H9 (cell line): ENCODE results near the gene RNF175. TPM values are rescaled to one million over a fixed set of nuclear protein-coding genes. Genes with fewer than 3 reads are reported as not detected.

ENCODE experiments used
- DNase-seq: peaks from one replicate; pipeline ENCODE4 v3.0.0-alpha.2; 2017
- H2AFZ ChIP-seq: one replicate; pipeline ENCODE4 v1.6.1; 2013; ENCODE audit warnings: mild to moderate bottlenecking, low read length, control low read depth, moderate library complexity
- H2AK5ac ChIP-seq: 2 replicates; pipeline ENCODE4 v1.6.1; 2013; ENCODE audit warnings: low read length, control low read depth, mixed read lengths; ENCODE audit not compliant: insufficient read length
- H2BK120ac ChIP-seq: one replicate; pipeline ENCODE4 v1.6.1; 2013; ENCODE audit warnings: low read depth, mild to moderate bottlenecking, low read length, control low read depth, inconsistent platforms; ENCODE audit not compliant: poor library complexity, severe bottlenecking
- H2BK12ac ChIP-seq: 2 replicates; pipeline ENCODE4 v1.6.1; 2013; ENCODE audit warnings: low read length, control low read depth, mixed read lengths, low read depth; ENCODE audit not compliant: insufficient read length
- H2BK15ac ChIP-seq: 2 replicates; pipeline ENCODE4 v1.6.1; 2013; ENCODE audit warnings: low read depth, low read length, control low read depth
- H2BK20ac ChIP-seq: one replicate; pipeline ENCODE4 v1.6.1; 2013; ENCODE audit warnings: low read depth, mild to moderate bottlenecking, low read length, control low read depth, inconsistent platforms; ENCODE audit not compliant: poor library complexity, severe bottlenecking
- H2BK5ac ChIP-seq: 2 replicates; pipeline ENCODE4 v1.6.1; 2013; ENCODE audit warnings: low read length, control low read depth, mixed read lengths; ENCODE audit not compliant: insufficient read length
- H3K14ac ChIP-seq: 2 replicates; pipeline ENCODE4 v1.6.1; 2013; ENCODE audit warnings: low read length, control low read depth; ENCODE audit not compliant: insufficient read depth
- H3K18ac ChIP-seq: 2 replicates; pipeline ENCODE4 v1.6.1; 2013; ENCODE audit warnings: low read depth, mild to moderate bottlenecking, mixed read lengths, low read length, control low read depth; ENCODE audit not compliant: insufficient read length
- H3K23ac ChIP-seq: 2 replicates; pipeline ENCODE4 v1.6.1; 2013; ENCODE audit warnings: low read length, control low read depth, mixed read lengths, low read depth; ENCODE audit not compliant: insufficient read length
- H3K23me2 ChIP-seq: 2 replicates; pipeline ENCODE4 v1.6.1; 2013; ENCODE audit warnings: low read depth, mild to moderate bottlenecking, mixed read lengths, low read length, control low read depth; ENCODE audit not compliant: insufficient read length, poor library complexity, severe bottlenecking
- H3K27ac ChIP-seq: 2 replicates; pipeline ENCODE4 v1.5.1; 2013; ENCODE audit warnings: low read length, control low read depth, mixed read lengths, low read depth; ENCODE audit not compliant: insufficient read length
- H3K27me3 ChIP-seq: 2 replicates; pipeline ENCODE4 v1.6.1; 2013; ENCODE audit warnings: low read length, control low read depth, inconsistent platforms; ENCODE audit not compliant: insufficient read depth
- H3K4ac ChIP-seq: 2 replicates; pipeline ENCODE4 v1.6.1; 2013; ENCODE audit warnings: low read depth, mild to moderate bottlenecking, control low read depth, inconsistent platforms, low read length, moderate library complexity
- H3K4me1 ChIP-seq: 2 replicates; pipeline ENCODE4 v1.6.1; 2013; ENCODE audit warnings: low read length, control low read depth, inconsistent platforms; ENCODE audit not compliant: insufficient read depth
- H3K4me2 ChIP-seq: 2 replicates; pipeline ENCODE4 v1.6.1; 2013; ENCODE audit warnings: low read length, control low read depth, mixed read lengths; ENCODE audit not compliant: insufficient read length, insufficient read depth
- H3K56ac ChIP-seq: 2 replicates; pipeline ENCODE4 v1.6.1; 2013; ENCODE audit warnings: low read depth, mild to moderate bottlenecking, mixed read lengths, low read length, control low read depth; ENCODE audit not compliant: insufficient read length
- H3K79me1 ChIP-seq: 2 replicates; pipeline ENCODE4 v1.6.1; 2013; ENCODE audit warnings: low read depth, mild to moderate bottlenecking, moderate library complexity, low read length, control low read depth, inconsistent platforms; ENCODE audit not compliant: insufficient read depth, poor library complexity, severe bottlenecking
- H3K79me2 ChIP-seq: 2 replicates; pipeline ENCODE4 v1.6.1; 2013; ENCODE audit warnings: low read length, control low read depth, inconsistent platforms; ENCODE audit not compliant: insufficient read depth
- H3K9ac ChIP-seq: 2 replicates; pipeline ENCODE4 v1.6.1; 2013; ENCODE audit warnings: low read length, control low read depth, mixed read lengths; ENCODE audit not compliant: insufficient read length; ENCODE audit errors: extremely low read depth
- H3K9me3 ChIP-seq: one replicate; pipeline ENCODE4 v1.6.1; 2013; ENCODE audit warnings: low read depth, low read length, inconsistent platforms; ENCODE audit not compliant: control insufficient read depth
- H3T11ph ChIP-seq: one replicate; pipeline ENCODE4 v1.6.1; 2013; ENCODE audit warnings: mild to moderate bottlenecking, low read length, control low read depth, inconsistent platforms
- H4K20me1 ChIP-seq: one replicate; pipeline ENCODE4 v1.6.1; 2013; ENCODE audit not compliant: control insufficient read depth, insufficient read length, insufficient read depth
- H4K5ac ChIP-seq: 2 replicates; pipeline ENCODE4 v1.6.1; 2013; ENCODE audit warnings: low read depth, mild to moderate bottlenecking, mixed read lengths, low read length, control low read depth; ENCODE audit not compliant: insufficient read length
- H4K8ac ChIP-seq: replicated peaks from 2 replicates; pipeline ENCODE4 v1.6.1; 2013; ENCODE audit warnings: low read length, control low read depth, mixed read lengths, low read depth; ENCODE audit not compliant: insufficient read length
- H4K91ac ChIP-seq: 2 replicates; pipeline ENCODE4 v1.6.1; 2013; ENCODE audit warnings: low read depth, mild to moderate bottlenecking, moderate library complexity, mixed read lengths, low read length, control low read depth; ENCODE audit not compliant: insufficient read length
- H3K27ac Mint-ChIP-seq, 3 experiments: 2 replicates in 2 of 3; 3 replicates in 1 of 3; pipeline ENCODE4 v1.8.0; 2020 to 2021; ENCODE audit warnings: mixed read lengths in 3 of 3, mild to moderate bottlenecking in 1 of 3, moderate library complexity in 1 of 3
- H3K27me3 Mint-ChIP-seq: 2 replicates; pipeline ENCODE4 v1.8.0; 2021; ENCODE audit warnings: low read depth, mild to moderate bottlenecking, moderate library complexity, mixed read lengths
- H3K36me3 Mint-ChIP-seq, 3 experiments: 2 replicates in 2 of 3; 3 replicates in 1 of 3; pipeline ENCODE4 v1.8.0; 2020 to 2021; ENCODE audit warnings: low read depth in 3 of 3, mixed read lengths in 3 of 3; ENCODE audit not compliant: insufficient read depth in 1 of 3
- H3K4me1 Mint-ChIP-seq, 2 experiments: 2 replicates each; pipeline ENCODE4 v1.8.0; 2020; ENCODE audit warnings: mixed read lengths in 2 of 2
- H3K4me3 Mint-ChIP-seq, 2 experiments: 2 replicates in 1 of 2; 3 replicates in 1 of 2; pipeline ENCODE4 v1.8.0; 2020 to 2021; ENCODE audit warnings: mild to moderate bottlenecking in 2 of 2, mixed read lengths in 2 of 2, moderate library complexity in 1 of 2
- H3K9me3 Mint-ChIP-seq, 2 experiments: 2 replicates in 1 of 2; 3 replicates in 1 of 2; pipeline ENCODE4 v1.8.0; 2020; ENCODE audit warnings: mild to moderate bottlenecking in 2 of 2, mixed read lengths in 2 of 2, moderate library complexity in 1 of 2
- WGBS: extraction: QIAGEN DNeasy Blood & Tissue Kit; methylation state at CpG from one replicate; pipeline ENCODE4 v1.1.7; 2013; ENCODE audit warnings: missing lambda C conversion rate, low lambda C conversion rate, mixed read lengths; ENCODE audit not compliant: insufficient read length; ENCODE audit errors: extremely low coverage; 5-methylcytosine and 5-hydroxymethylcytosine counted together
- total RNA-seq: library from RNA; stranded (reverse); gene quantifications from 2 replicates; pipeline ENCODE4 v1.2.1, GENCODE V29; 2021
- TF ChIP-seq, protein P1 (sequence below): fragments of 200-600 bp; sonication (generic); conservative IDR thresholded peaks from 3 replicates; pipeline ENCODE4 v1.8.0; 2021; ENCODE audit warnings: antibody characterized with exemption, mild to moderate bottlenecking

The RNF175 gene
- total RNA-seq, 1 experiment from 2014 or later = 4.3 TPM

- Histone ChIP-seq H3K9me3 (no peaks in the 10 kb centered on the region), H3K4me1 (no peaks in the 10 kb centered on the region), H2BK120ac (no peak overlapping the region), H4K20me1 (no peaks in the 10 kb centered on the region), H3K14ac (no peak overlapping the region), H4K91ac (no peak overlapping the region), H3K18ac (no peak overlapping the region), H3K9ac (no peak overlapping the region), H3K4me2 (no peak overlapping the region), H2BK15ac (no peak overlapping the region), H2AFZ (no peak overlapping the region), H2BK20ac (no peak overlapping the region), H2BK5ac (no peak overlapping the region), H4K8ac (no peak overlapping the region), H3K4ac (no peak overlapping the region), H4K5ac (no peak overlapping the region), H3K79me1 (no peaks in the 10 kb centered on the region), H3K23me2 (no peaks in the 10 kb centered on the region), H3K56ac (no peak overlapping the region), H3T11ph (no peak overlapping the region), H3K23ac (no peak overlapping the region), H3K79me2 (no peaks in the 10 kb centered on the region), H2BK12ac (no peak overlapping the region), H3K27me3 (no peaks in the 10 kb centered on the region), H2AK5ac (no peak overlapping the region), H3K27ac (no peak overlapping the region)
- Mint-ChIP-seq H3K4me3 (no peak overlapping the region), H3K36me3 (peaks cover 0 to 5% (median 2%) of the 10 kb centered on the region in 3 experiments; a peak in 3 of 7 replicates), H3K9me3 (peaks cover 0 to 3% of the 10 kb centered on the region in 2 experiments; a peak in 3 of 5 replicates), H3K27ac (no peak overlapping the region), H3K4me1 (no peaks in the 10 kb centered on the region), H3K27me3 (no peaks in the 10 kb centered on the region; the same call in 1 of the 2 replicates)
- no CpG with 5 or more reads among the region's 30 CpGs for WGBS
- DNase-seq = no peak
- TF ChIP-seq, protein P1, sequence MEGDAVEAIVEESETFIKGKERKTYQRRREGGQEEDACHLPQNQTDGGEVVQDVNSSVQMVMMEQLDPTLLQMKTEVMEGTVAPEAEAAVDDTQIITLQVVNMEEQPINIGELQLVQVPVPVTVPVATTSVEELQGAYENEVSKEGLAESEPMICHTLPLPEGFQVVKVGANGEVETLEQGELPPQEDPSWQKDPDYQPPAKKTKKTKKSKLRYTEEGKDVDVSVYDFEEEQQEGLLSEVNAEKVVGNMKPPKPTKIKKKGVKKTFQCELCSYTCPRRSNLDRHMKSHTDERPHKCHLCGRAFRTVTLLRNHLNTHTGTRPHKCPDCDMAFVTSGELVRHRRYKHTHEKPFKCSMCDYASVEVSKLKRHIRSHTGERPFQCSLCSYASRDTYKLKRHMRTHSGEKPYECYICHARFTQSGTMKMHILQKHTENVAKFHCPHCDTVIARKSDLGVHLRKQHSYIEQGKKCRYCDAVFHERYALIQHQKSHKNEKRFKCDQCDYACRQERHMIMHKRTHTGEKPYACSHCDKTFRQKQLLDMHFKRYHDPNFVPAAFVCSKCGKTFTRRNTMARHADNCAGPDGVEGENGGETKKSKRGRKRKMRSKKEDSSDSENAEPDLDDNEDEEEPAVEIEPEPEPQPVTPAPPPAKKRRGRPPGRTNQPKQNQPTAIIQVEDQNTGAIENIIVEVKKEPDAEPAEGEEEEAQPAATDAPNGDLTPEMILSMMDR = no peak
These were observed 46.2 kb upstream of the RNF175 start for GRCh38 chr4:153806073-153806472.
